Keratinocyte (primary cell): Measurements from ENCODE around the gene LAMA3. TPM values are rescaled to one million over a fixed set of nuclear protein-coding genes. Genes with fewer than 3 reads are reported as not detected.

Source experiments
- DNase-seq: peaks from one replicate; pipeline ENCODE4 v3.0.0-alpha.2; 2011; ENCODE audit warnings: low read depth, missing footprints, low spot score
- FAIRE-seq: peaks from 2 replicates; lab custom pipeline; 2011; peaks lifted over from hg19 to GRCh38; lab: Jason Lieb, UNC
- H2AFZ ChIP-seq: 2 replicates; pipeline ENCODE4 v1.6.0; 2012; ENCODE audit warnings: low read length, control low read depth, inconsistent platforms; ENCODE audit not compliant: control insufficient read depth
- H3K27ac ChIP-seq: 2 replicates; pipeline ENCODE4 v1.5.1; 2011; ENCODE audit warnings: low read length; ENCODE audit not compliant: control insufficient read depth, insufficient read depth
- H3K27me3 ChIP-seq: 3 replicates; pipeline ENCODE4 v1.6.0; 2011; ENCODE audit warnings: low read length; ENCODE audit not compliant: control insufficient read depth, insufficient read depth; ENCODE audit errors: extremely low read depth
- H3K36me3 ChIP-seq, 2 experiments: 2 replicates in 1 of 2; 3 replicates in 1 of 2; pipeline ENCODE4 v1.5.1; 2011; ENCODE audit warnings: low read length in 2 of 2, mild to moderate bottlenecking in 1 of 2; ENCODE audit not compliant: control insufficient read depth in 2 of 2, insufficient read depth in 2 of 2; ENCODE audit errors: extremely low read depth in 1 of 2
- H3K4me1 ChIP-seq: 3 replicates; pipeline ENCODE4 v1.5.1; 2011; ENCODE audit warnings: low read length; ENCODE audit not compliant: control insufficient read depth, insufficient read depth; ENCODE audit errors: extremely low read depth
- H3K4me2 ChIP-seq: 3 replicates; pipeline ENCODE4 v1.6.0; 2011; ENCODE audit warnings: low read depth, low read length; ENCODE audit not compliant: control insufficient read depth, insufficient read depth; ENCODE audit errors: extremely low read depth
- H3K4me3 ChIP-seq, 3 experiments: fragments of 200-600 bp in 1 of 3; sonication (generic) in 1 of 3; 2 replicates in 2 of 3; 3 replicates in 1 of 3; pipeline ENCODE4 v1.5.1; 2011 to 2016; ENCODE audit warnings: low read length in 3 of 3, mild to moderate bottlenecking in 3 of 3, control low read depth in 2 of 3, inconsistent platforms in 1 of 3, low read depth in 1 of 3, mixed read lengths in 1 of 3, mixed run types in 1 of 3, moderate library complexity in 1 of 3; ENCODE audit not compliant: control insufficient read depth in 2 of 3, insufficient read depth in 2 of 3; ENCODE audit errors: extremely low read depth in 1 of 3
- H3K79me2 ChIP-seq: 2 replicates; pipeline ENCODE4 v1.6.0; 2012; ENCODE audit warnings: low read length; ENCODE audit not compliant: control insufficient read depth, insufficient read depth
- H3K9ac ChIP-seq: 3 replicates; pipeline ENCODE4 v1.6.0; 2011; ENCODE audit warnings: low read length; ENCODE audit not compliant: control insufficient read depth, insufficient read depth; ENCODE audit errors: extremely low read depth
- H3K9me1 ChIP-seq: 3 replicates; pipeline ENCODE4 v1.6.0; 2011; ENCODE audit warnings: low read length; ENCODE audit not compliant: control insufficient read depth, insufficient read depth; ENCODE audit errors: extremely low read depth
- H3K9me3 ChIP-seq: 2 replicates; pipeline ENCODE4 v1.5.1; 2012; ENCODE audit warnings: low read depth, low read length; ENCODE audit not compliant: control insufficient read depth
- H4K20me1 ChIP-seq: 3 replicates; pipeline ENCODE4 v1.6.0; 2011; ENCODE audit warnings: low read length; ENCODE audit not compliant: control insufficient read depth, insufficient read depth; ENCODE audit errors: extremely low read depth
- EZH2 ChIP-seq: IDR thresholded peaks from one replicate; pipeline ENCODE4 v1.6.1; 2012; ENCODE audit warnings: inconsistent platforms, mild to moderate bottlenecking, low read length, moderate library complexity
- dilution Hi-C: fragments of 300-500 bp; cut with MboI; formaldehyde crosslinking; loops from one replicate; pipeline ENCODE4 v1.7.0; 2020; ENCODE audit warnings: low sequenced_read_pairs; ENCODE audit not compliant: extremely low pct_ligation_motif_present
- polyA plus RNA-seq, 5 experiments: library from polyadenylated mRNA; depleted of rRNA in 3 of 5; stranded (reverse) in 3 of 5; stranded (forward) in 1 of 5; unstranded in 1 of 5; fragments of >200 nt; gene quantifications; 1 replicate in 1 of 5; 2 replicates in 3 of 5; 3 replicates in 1 of 5; pipeline versions ENCODE4 v1.2.1 to v1.2.3, GENCODE V29; 2011 to 2012; ENCODE audit warnings: missing spikeins in 2 of 5, low read depth in 1 of 5, low replicate concordance in 1 of 5
- TF ChIP-seq, protein P1 (sequence below), 3 experiments: IDR thresholded peaks in 1 of 3; conservative IDR thresholded peaks in 1 of 3; optimal IDR thresholded peaks in 1 of 3; 2 replicates in 2 of 3; 3 replicates in 1 of 3; pipeline versions ENCODE3 to v1.5.1; 2011; ENCODE audit warnings: low read length in 3 of 3, mild to moderate bottlenecking in 3 of 3, moderate library complexity in 2 of 3, control low read depth in 1 of 3, inconsistent platforms in 1 of 3; ENCODE audit not compliant: insufficient read depth in 2 of 3; ENCODE audit errors: extremely low read depth in 1 of 3

Gene LAMA3
- polyA plus RNA-seq, 1 donor (not counting 4 experiments of a cell fraction or from before 2014, with no cell fraction given) = 1,944 TPM

GRCh38 chr18:23716966-23717365 is 27.7 kb downstream of the LAMA3 start:
- peak; percentile 52 for DNase-seq
- H3K27me3 ChIP-seq = no peaks in the 10 kb centered on the region
- FAIRE-seq = peak; percentile 13

DNA sequence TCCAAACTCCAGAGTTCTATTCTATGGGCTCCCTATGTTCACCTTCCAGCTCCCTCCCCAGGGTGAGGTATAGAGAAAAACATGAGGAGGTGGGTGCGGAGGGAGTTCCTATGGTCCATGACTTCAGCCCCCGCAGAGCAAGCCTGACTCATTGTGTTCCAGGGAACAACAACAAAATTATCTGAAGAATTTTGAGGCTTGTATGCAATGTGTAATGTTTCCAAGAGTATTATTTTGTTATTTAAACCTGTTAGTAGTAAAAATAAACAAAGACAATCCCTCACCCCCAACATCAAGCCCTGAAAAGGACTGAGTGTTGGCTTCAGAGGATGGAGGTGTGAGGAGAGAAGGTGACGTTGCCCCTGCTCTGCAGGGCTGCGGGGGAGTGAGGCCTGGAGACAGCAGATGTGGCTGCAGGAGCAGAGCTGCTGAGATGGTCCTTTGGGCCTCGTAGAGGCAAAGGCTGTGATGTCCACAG is 29.0 kb downstream of the LAMA3 start:
- no peak overlapping the region for H3K4me2 ChIP-seq
- no peaks in the 10 kb centered on the region for H3K9me1 ChIP-seq
- no peak overlapping the region for H2AFZ ChIP-seq
- peak overlapping the region; percentile 87 for H3K27ac ChIP-seq
- no peaks in the 10 kb centered on the region for H3K9me3 ChIP-seq
- no peak for DNase-seq
- no peak overlapping the region for H3K4me3 ChIP-seq
- no peaks in the 10 kb centered on the region for H3K79me2 ChIP-seq
- dilution Hi-C loops = no loop called here
- no peaks in the 10 kb centered on the region for H3K36me3 ChIP-seq
- no peak for FAIRE-seq
- H4K20me1 ChIP-seq = no peaks in the 10 kb centered on the region
- peaks cover 48% of the 10 kb centered on the region for H3K4me1 ChIP-seq
- H3K9ac ChIP-seq = no peak overlapping the region
- TF ChIP-seq, protein P1, sequence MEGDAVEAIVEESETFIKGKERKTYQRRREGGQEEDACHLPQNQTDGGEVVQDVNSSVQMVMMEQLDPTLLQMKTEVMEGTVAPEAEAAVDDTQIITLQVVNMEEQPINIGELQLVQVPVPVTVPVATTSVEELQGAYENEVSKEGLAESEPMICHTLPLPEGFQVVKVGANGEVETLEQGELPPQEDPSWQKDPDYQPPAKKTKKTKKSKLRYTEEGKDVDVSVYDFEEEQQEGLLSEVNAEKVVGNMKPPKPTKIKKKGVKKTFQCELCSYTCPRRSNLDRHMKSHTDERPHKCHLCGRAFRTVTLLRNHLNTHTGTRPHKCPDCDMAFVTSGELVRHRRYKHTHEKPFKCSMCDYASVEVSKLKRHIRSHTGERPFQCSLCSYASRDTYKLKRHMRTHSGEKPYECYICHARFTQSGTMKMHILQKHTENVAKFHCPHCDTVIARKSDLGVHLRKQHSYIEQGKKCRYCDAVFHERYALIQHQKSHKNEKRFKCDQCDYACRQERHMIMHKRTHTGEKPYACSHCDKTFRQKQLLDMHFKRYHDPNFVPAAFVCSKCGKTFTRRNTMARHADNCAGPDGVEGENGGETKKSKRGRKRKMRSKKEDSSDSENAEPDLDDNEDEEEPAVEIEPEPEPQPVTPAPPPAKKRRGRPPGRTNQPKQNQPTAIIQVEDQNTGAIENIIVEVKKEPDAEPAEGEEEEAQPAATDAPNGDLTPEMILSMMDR (optimal IDR thresholded peaks at IDR 0.05 in 1 of 3, IDR thresholded peaks at IDR 0.05 in 1 of 3, conservative IDR thresholded peaks at IDR 0.05 in 1 of 3; ENCODE audit: extremely low read depth in 1 of 3, insufficient read depth in 2 of 3, low read length in 3 of 3) = no peak
- TF ChIP-seq EZH2 = no peak
- H3K27me3 ChIP-seq = no peaks in the 10 kb centered on the region

More at GRCh38 chr18:23716966-23717365, 27.7 kb downstream of the LAMA3 start:
- Histone ChIP-seq H3K4me2 (peak overlapping the region; percentile 78), H3K9me3 (no peaks in the 10 kb centered on the region), H3K4me1 (peaks cover 48% of the 10 kb centered on the region), H3K79me2 (no peaks in the 10 kb centered on the region), H3K27ac (peak overlapping the region; percentile 86), H2AFZ (no peak overlapping the region), H3K4me3 (peak overlapping the region in 2 of 3 experiments; percentile 23 to 42), H3K36me3 (no peaks in the 10 kb centered on the region), H3K9me1 (no peaks in the 10 kb centered on the region), H4K20me1 (no peaks in the 10 kb centered on the region), H3K9ac (peak overlapping the region; percentile 59)
- dilution Hi-C loops = no loop called here
- TF ChIP-seq, protein P1 (optimal IDR thresholded peaks at IDR 0.05 in 1 of 3, IDR thresholded peaks at IDR 0.05 in 1 of 3, conservative IDR thresholded peaks at IDR 0.05 in 1 of 3; ENCODE audit: extremely low read depth in 1 of 3, insufficient read depth in 2 of 3, low read length in 3 of 3) = no peak
- TF ChIP-seq EZH2 = no peak
